Mucosa of descending colon (tissue), 3 donors: ENCODE measurements around the gene PIGW. TPM values are rescaled to one million over a fixed set of nuclear protein-coding genes. Genes with fewer than 3 reads are reported as not detected.
A peak's percentile ranks its signal among the peaks of the same experiment; 100 is the strongest.

Source experiments
- ATAC-seq: fragments of 200-7000 bp; cut with Tn5 transposase; one replicate; pipeline ENCODE4 v1.9.1; 2020; ENCODE audit warnings: mild to moderate bottlenecking, moderate library complexity
- DNase-seq, 3 donors: peaks; one replicate each; pipeline ENCODE4 v3.0.0-alpha.2; 2020
- H3K36me3 ChIP-seq: fragments of 200-600 bp; one replicate; pipeline ENCODE4 v1.8.0; 2021; ENCODE audit warnings: low read depth, mild to moderate bottlenecking
- H3K4me1 ChIP-seq: fragments of 200-600 bp; one replicate; pipeline ENCODE4 v1.8.0; 2021; ENCODE audit warnings: low read depth, mild to moderate bottlenecking
- H3K4me3 ChIP-seq: fragments of 200-600 bp; one replicate; pipeline ENCODE4 v1.8.0; 2021; ENCODE audit warnings: mild to moderate bottlenecking
- H3K9me3 ChIP-seq: fragments of 200-600 bp; one replicate; pipeline ENCODE4 v1.8.0; 2021; ENCODE audit warnings: mild to moderate bottlenecking
- intact Hi-C, 2 donors: fragments of 100-400 bp; cut with DNase I in 1 of 2; cut with micrococcal nuclease in 1 of 2; formaldehyde crosslinking; loops; one replicate each; pipeline versions ENCODE4 v1.11.0 to v1.11.1; 2022; cut with DNase I, micrococcal nuclease
- total RNA-seq, 3 donors: library from RNA; stranded (reverse); fragmentation: NEBNext Ultra II Directional in 2 of 3; extraction: Animal tissue kit (Norgen Biotek cat#: 25700) in 2 of 3; gene quantifications; one replicate each; pipeline versions ENCODE4 v1.2.1 to v1.2.4, GENCODE V29; 2021 to 2023
- TF ChIP-seq, protein P1 (sequence below): fragments of 200-600 bp; IDR thresholded peaks from one replicate; pipeline ENCODE4 v1.8.0; 2022; ENCODE audit warnings: antibody characterized with exemption, mild to moderate bottlenecking
- donor health status: DM: no; HTN: no; CAD: no; lungs with moderate emphysema.
- donor health status: DM: no; HTN: no; CAD: no.
- donor health status: DM: no; HTN: yes; CAD: no.

PIGW gene
- total RNA-seq, 3 donors from 2014 or later = 4.6 to 10.2 (median 7.0) TPM

DNA sequence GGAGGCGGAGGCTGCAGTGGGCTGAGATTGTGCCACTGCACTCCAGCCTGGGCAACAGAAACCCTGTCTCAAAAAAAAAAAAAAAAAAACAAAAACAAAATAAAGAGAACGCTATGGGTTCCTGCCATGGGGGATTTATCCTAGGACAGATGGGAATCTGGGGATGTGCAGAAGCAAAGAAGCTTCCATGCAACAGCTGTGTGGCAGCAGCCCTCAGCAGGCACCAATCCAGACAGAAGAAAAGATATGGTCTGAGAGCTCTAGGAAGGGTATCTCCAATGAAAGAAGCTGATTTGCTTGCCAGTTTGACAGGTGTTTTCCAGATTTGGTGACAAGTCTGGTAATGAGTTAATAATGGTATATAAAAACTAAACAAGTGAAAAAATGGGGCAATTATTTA is 11.7 kb upstream of the PIGW start:
- Histone ChIP-seq H3K36me3 (no peaks in the 10 kb centered on the region), H3K4me1 (no peaks in the 10 kb centered on the region), H3K4me3 (no peak overlapping the region), H3K9me3 (no peaks in the 10 kb centered on the region)
- no peak for DNase-seq
- TF ChIP-seq, protein P1, sequence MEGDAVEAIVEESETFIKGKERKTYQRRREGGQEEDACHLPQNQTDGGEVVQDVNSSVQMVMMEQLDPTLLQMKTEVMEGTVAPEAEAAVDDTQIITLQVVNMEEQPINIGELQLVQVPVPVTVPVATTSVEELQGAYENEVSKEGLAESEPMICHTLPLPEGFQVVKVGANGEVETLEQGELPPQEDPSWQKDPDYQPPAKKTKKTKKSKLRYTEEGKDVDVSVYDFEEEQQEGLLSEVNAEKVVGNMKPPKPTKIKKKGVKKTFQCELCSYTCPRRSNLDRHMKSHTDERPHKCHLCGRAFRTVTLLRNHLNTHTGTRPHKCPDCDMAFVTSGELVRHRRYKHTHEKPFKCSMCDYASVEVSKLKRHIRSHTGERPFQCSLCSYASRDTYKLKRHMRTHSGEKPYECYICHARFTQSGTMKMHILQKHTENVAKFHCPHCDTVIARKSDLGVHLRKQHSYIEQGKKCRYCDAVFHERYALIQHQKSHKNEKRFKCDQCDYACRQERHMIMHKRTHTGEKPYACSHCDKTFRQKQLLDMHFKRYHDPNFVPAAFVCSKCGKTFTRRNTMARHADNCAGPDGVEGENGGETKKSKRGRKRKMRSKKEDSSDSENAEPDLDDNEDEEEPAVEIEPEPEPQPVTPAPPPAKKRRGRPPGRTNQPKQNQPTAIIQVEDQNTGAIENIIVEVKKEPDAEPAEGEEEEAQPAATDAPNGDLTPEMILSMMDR = no peak
- ATAC-seq = no peak
- intact Hi-C loops = no loop called here

DNA sequence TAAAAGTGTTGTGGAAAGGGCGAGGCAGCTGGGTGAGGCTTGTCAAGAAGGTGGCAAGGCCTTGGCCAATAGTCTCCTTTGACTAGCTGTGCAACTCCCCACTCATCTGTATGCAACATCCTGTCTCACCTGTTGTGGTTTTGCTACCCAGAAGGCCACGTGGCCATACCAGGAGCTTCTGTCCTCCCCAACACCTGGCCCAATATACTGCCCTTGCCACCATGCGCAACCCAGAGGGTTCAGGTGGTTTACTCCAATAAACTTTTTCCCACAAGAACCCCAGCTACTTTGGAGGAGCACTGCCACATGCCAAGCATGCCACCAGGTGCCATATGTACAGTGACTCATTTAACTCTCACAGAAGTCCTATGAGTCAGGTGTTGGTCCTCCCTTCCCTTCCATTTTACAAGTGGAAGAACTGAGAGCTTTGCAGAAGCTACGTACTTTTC is 10.3 kb upstream of the PIGW start:
- no peaks in the 10 kb centered on the region for H3K36me3 ChIP-seq
- intact Hi-C loops = no loop called here
- peak; percentile 73 for ATAC-seq

DNA sequence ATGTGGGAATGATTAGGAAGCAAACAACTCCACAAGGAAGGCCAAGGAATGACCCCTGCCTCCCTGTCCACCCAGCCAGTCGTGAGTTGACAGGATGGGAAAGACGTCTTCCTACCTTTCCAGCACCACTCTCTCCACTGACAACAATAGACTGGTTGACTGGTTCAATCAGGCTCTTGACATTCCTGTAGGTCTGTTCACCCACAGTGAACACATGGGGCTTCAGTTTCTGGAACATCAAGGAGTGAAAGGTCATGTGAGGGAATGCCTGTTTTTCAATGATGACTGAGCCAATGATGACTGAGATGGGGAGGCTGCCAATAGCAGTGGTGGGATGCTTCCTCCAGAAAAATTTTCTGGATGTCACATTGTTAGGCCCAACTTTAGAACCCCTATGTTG is 9.7 kb upstream of the PIGW start:
- TF ChIP-seq, protein P1 = no peak
- DNase-seq (no peak), ATAC-seq (no peak)
- Histone ChIP-seq H3K9me3 (no peaks in the 10 kb centered on the region), H3K4me1 (no peaks in the 10 kb centered on the region), H3K36me3 (no peaks in the 10 kb centered on the region), H3K4me3 (no peak overlapping the region)
- intact Hi-C loops = no loop called here

More for the DNA sequence above, 10.3 kb upstream of the PIGW start:
- TF ChIP-seq, protein P1 = no peak
- H3K9me3 ChIP-seq = no peaks in the 10 kb centered on the region
- DNase-seq = no peak
- no peaks in the 10 kb centered on the region for H3K4me1 ChIP-seq
- no peak overlapping the region for H3K4me3 ChIP-seq

DNA sequence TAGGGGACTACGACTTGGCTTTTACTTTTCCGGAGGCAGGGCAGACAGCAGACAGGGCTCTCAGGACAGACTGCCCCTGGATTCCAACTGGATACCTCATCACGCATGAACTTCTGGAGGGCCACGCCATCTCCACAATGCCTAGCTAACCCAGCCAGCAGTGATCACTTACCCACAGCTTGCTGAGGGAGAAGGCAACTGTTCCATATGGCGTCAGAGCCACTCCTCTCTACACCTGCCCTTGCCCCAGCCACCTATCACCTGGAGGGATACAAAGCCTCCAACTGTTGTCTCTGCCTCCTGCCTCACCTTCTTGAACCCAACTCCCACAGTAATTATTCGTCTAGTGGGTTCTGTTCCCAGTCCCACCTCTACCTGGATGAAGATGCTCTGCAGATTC is 8.9 kb upstream of the PIGW start:
- TF ChIP-seq, protein P1 = no peak
- no peak for DNase-seq
- Histone ChIP-seq H3K4me3 (no peak overlapping the region), H3K4me1 (no peaks in the 10 kb centered on the region), H3K36me3 (no peaks in the 10 kb centered on the region), H3K9me3 (no peaks in the 10 kb centered on the region)
- intact Hi-C loops = no loop called here
- ATAC-seq = no peak

DNA sequence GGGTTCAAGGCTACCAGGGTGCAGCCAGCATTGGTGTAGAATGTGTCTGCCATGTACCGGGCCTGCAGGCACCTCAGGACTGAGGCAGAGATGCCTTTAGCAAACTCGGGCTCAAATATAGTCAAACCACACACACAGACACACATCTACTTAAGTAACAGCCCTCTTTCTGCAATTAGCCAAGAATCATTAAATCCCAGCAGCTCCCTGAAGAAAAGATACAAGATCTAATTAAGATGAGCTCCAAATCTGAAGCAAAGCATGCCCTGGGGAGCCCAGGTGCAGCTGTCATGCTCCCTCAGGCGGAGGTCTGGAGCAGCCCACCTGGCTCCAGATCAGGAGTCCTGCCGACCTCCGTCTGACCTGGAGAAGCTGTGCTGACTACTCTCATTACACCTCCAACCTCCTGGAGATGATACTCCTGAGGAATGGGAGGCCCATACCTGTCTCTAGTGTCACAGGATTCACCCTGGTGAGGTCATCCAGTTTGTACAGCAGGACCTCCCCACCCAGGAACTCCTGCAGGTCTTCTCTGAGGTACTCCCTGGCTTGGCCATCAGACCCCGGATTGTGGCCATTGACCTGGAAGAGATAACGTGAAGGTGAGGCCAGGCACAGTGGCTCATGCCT is 7.1 kb upstream of the PIGW start:
- H3K4me1 ChIP-seq = no peaks in the 10 kb centered on the region
- H3K9me3 ChIP-seq = no peaks in the 10 kb centered on the region
- no peak for ATAC-seq
- no peaks in the 10 kb centered on the region for H3K36me3 ChIP-seq
- intact Hi-C loops = no loop called here
- no peak overlapping the region for H3K4me3 ChIP-seq
- TF ChIP-seq, protein P1 = no peak
- no peak for DNase-seq

DNA sequence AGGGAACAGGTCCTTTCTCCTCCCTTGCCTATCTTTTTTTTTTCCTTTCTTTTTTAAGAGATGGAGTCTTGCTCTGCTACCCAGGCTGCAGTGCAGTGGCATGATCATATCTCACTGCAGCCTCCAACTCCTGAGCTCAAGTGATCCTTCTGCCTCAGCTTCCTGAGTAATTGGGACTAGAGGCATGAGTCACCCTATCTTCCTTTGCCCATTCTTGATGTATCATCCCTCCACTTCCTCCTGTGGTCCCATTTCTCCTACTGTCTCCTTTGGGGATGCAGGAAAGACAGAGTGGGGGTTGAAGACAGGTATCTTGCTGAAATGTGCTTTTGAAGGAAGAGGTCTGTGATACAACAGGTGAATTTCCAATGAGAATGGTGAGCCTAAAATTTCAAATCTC is 5.7 kb upstream of the PIGW start:
- H3K4me3 ChIP-seq = no peak overlapping the region
- ATAC-seq = no peak

More for the DNA sequence above, 5.7 kb upstream of the PIGW start:
- Histone ChIP-seq H3K36me3 (no peaks in the 10 kb centered on the region), H3K4me1 (no peaks in the 10 kb centered on the region), H3K9me3 (no peaks in the 10 kb centered on the region)
- intact Hi-C loops = no loop called here
- TF ChIP-seq, protein P1 = no peak
- no peak for DNase-seq
